Measurements from ENCODE around the gene SETDB2.

DNA sequence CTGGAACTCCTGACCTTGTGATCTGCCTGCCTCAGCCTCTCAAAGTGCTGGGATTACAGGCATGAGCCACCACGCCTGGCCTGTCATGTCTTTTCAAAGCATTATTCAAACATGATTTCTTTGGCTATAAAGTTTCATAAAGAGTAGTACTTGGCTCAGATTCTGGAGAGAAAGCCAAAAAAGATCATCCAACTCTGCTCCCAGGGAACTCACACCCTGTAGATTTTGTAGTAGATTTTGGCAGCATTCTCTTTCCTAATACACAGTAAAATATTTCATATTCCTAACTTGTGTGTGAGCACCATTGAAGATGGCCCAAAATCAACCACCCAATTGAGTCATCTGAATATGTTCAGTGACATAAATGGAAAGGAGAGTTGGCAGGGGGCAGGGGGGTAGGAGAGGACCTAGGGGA lies 48.6 kb upstream of the SETDB2 start:
- no peak for TF ChIP-seq CTCF (IDR thresholded peaks at IDR 0.05)
- no peak for TF ChIP-seq EP300 (IDR thresholded peaks at IDR 0.05; ENCODE audit: low read depth)
